Epithelial cell of esophagus (primary cell): ENCODE results near the gene SERGEF.

Experiments
- DNase-seq: peaks from one replicate; pipeline ENCODE4 v3.0.0; 2010; ENCODE audit warnings: low read depth
- H3K4me3 ChIP-seq: 2 replicates; pipeline ENCODE4 v1.5.1; 2011; ENCODE audit warnings: mild to moderate bottlenecking, low read length, control low read depth
- CTCF ChIP-seq: IDR thresholded peaks from 2 replicates; pipeline ENCODE4 v1.5.1; 2011; ENCODE audit warnings: low read depth, mild to moderate bottlenecking, low read length, control low read depth, inconsistent platforms; ENCODE audit not compliant: insufficient read depth; ENCODE audit errors: missing control alignments

The SERGEF gene

GRCh38 chr11:18012906-18013781 lies at the start of gene SERGEF:
TSS of gene SERGEF (minus strand) at chr11:18013047. CDS start at chr11:18013010, 37 bp downstream.
- DNase-seq = peak; percentile 91
- TF ChIP-seq CTCF = no peak
- H3K4me3 ChIP-seq = peak within 1 kb of the TSS; percentile 73

GRCh38 chr11:18061351-18061750 lies 48.5 kb upstream of the SERGEF start:
- TF ChIP-seq CTCF = no peak
- H3K4me3 ChIP-seq = no peak overlapping the region
- no peak for DNase-seq

- DNase-seq = no peak
- no peak for TF ChIP-seq CTCF
- no peak overlapping the region for H3K4me3 ChIP-seq
These were observed 43.8 kb upstream of the SERGEF start for GRCh38 chr11:18056561-18057181.

GRCh38 chr11:18054511-18055103 lies 41.8 kb upstream of the SERGEF start:
- DNase-seq = no peak
- no peak overlapping the region for H3K4me3 ChIP-seq
- TF ChIP-seq CTCF = no peak

- no peak overlapping the region for H3K4me3 ChIP-seq
- no peak for DNase-seq
- TF ChIP-seq CTCF = no peak
These were observed 38.0 kb upstream of the SERGEF start for GRCh38 chr11:18050848-18051247.

GRCh38 chr11:18046116-18046777 lies 33.4 kb upstream of the SERGEF start, which contains the start of gene TPH1:
TSS of gene TPH1 (minus strand) at chr11:18046269. CDS start at chr11:18040762, 5,507 bp downstream.
- DNase-seq = peak; percentile 60
- no peak within 1 kb of the TSS for H3K4me3 ChIP-seq
- TF ChIP-seq CTCF = no peak
